ENCODE results near the gene DNA2. TPM values are rescaled to one million over a fixed set of nuclear protein-coding genes. Genes with fewer than 3 reads are reported as not detected.

DNA2 gene
- total and polyA plus RNA-seq, 12 donors = 1.1 to 4.4 (median 2.4) TPM

GRCh38 chr10:68508090-68508489 is 36.3 kb upstream of the DNA2 start:
- no peaks in the 10 kb centered on the region for H3K9me3 ChIP-seq
- TF ChIP-seq, protein P1, sequence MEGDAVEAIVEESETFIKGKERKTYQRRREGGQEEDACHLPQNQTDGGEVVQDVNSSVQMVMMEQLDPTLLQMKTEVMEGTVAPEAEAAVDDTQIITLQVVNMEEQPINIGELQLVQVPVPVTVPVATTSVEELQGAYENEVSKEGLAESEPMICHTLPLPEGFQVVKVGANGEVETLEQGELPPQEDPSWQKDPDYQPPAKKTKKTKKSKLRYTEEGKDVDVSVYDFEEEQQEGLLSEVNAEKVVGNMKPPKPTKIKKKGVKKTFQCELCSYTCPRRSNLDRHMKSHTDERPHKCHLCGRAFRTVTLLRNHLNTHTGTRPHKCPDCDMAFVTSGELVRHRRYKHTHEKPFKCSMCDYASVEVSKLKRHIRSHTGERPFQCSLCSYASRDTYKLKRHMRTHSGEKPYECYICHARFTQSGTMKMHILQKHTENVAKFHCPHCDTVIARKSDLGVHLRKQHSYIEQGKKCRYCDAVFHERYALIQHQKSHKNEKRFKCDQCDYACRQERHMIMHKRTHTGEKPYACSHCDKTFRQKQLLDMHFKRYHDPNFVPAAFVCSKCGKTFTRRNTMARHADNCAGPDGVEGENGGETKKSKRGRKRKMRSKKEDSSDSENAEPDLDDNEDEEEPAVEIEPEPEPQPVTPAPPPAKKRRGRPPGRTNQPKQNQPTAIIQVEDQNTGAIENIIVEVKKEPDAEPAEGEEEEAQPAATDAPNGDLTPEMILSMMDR (IDR thresholded peaks at IDR 0.05) = no peak
- WGBS, 2 donors = 89 to 90% methylated on average over 6 of the region's 6 CpGs
- H3K27ac ChIP-seq = no peak overlapping the region
- DNase-seq (no peak), ATAC-seq (no peak)
- intact Hi-C loops (cut with DNase I) = no loop called here
- peaks cover 0 to 61% (median 9%) of the 10 kb centered on the region in 9 donors for H3K36me3 ChIP-seq
- H3K4me1 ChIP-seq = no peaks in the 10 kb centered on the region
- H3K27me3 ChIP-seq = no peaks in the 10 kb centered on the region
- H3K4me3 ChIP-seq = no peak overlapping the region

- no peaks in the 10 kb centered on the region for H3K4me1 ChIP-seq
- H3K27ac ChIP-seq = no peak overlapping the region
- no peaks in the 10 kb centered on the region for H3K27me3 ChIP-seq
- H3K36me3 ChIP-seq = peaks cover 0 to 68% (median 9%) of the 10 kb centered on the region in 9 donors
- TF ChIP-seq, protein P1 (IDR thresholded peaks at IDR 0.05) = no peak
- no peak for DNase-seq
- 96 to 97% methylated on average over 5 of the region's 5 CpGs for WGBS, 2 donors
- no peak overlapping the region for H3K4me3 ChIP-seq
- intact Hi-C loops (cut with DNase I) = no loop called here
- H3K9me3 ChIP-seq = no peaks in the 10 kb centered on the region
- ATAC-seq = no peak
Measured at GRCh38 chr10:68506411-68506810, 34.6 kb upstream of the DNA2 start.

DNA sequence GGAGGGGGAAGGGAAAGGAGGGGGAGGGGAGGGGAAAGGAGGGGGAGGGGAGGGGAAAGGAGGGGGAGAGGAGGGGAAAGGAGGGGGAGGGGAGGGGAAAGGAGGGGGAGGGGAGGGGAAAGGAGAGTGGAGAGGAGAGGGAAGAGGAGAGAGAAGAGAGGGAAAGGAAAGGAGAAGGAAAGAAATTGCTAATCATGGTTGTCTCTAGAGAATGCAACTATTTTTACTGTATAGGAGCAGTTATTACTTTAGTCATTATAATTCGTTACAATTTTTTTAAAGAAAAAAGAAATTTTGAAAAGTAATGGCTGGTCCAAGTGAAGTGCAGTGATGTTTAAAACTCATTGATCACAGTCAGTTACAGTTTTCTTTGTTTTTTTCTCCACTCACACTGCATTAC is 31.1 kb upstream of the DNA2 start:
- WGBS, 2 donors = 86 to 95% methylated on average over 1 of the region's 1 CpG
- Histone ChIP-seq H3K4me1 (no peaks in the 10 kb centered on the region), H3K4me3 (no peak overlapping the region), H3K36me3 (peaks cover 0 to 91% (median 10%) of the 10 kb centered on the region in 9 donors), H3K9me3 (no peaks in the 10 kb centered on the region), H3K27me3 (no peaks in the 10 kb centered on the region), H3K27ac (no peak overlapping the region)
- DNase-seq = no peak
- ATAC-seq = no peak
- TF ChIP-seq, protein P1 (IDR thresholded peaks at IDR 0.05) = no peak
- intact Hi-C loops (cut with DNase I) = no loop called here

DNA sequence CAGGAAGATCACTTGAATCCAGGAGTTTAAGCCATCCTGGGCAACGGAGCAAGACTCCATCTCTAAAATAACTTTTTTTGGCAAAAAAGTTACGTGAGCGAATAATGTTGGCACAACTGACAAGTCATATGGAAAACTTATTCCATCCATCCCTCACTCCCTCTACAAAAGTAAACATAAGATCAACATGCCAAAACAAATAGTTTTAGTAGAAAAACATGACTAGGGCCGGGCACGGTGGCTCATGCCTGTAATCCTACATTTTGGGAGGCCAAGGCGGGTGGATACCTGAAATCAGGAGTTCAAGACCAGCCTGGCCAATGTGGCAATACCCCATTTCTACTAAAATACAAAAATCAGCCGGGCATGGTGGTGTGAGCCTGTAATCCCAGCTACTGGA is 29.9 kb upstream of the DNA2 start:
- intact Hi-C loops (cut with DNase I) = no loop called here
- Histone ChIP-seq H3K36me3 (peaks cover 0 to 96% (median 16%) of the 10 kb centered on the region in 9 donors), H3K4me1 (no peaks in the 10 kb centered on the region), H3K9me3 (no peaks in the 10 kb centered on the region), H3K27me3 (no peaks in the 10 kb centered on the region), H3K4me3 (no peak overlapping the region), H3K27ac (no peak overlapping the region)
- WGBS, 2 donors = 89% methylated on average over 7 of the region's 7 CpGs
- TF ChIP-seq, protein P1 (IDR thresholded peaks at IDR 0.05) = no peak
- DNase-seq (no peak), ATAC-seq (no peak)

Data from heart right ventricle (tissue), 16 donors.